GM19452 (cell line): Measurements from ENCODE around the gene RHBDD1.
A peak's percentile ranks its signal among the peaks of the same experiment; 100 is the strongest.
"Not testable (repeated sequence)": the region's sequence is repeated elsewhere in the genome, so short reads cannot be mapped to it uniquely, and the experiment has no call there.

Experiments
- ATAC-seq: cut with Tn5 transposase; IDR thresholded peaks from one replicate; pipeline ENCODE4 v1.9.1; 2021; ENCODE audit not compliant: unreplicated experiment

Gene RHBDD1

DNA sequence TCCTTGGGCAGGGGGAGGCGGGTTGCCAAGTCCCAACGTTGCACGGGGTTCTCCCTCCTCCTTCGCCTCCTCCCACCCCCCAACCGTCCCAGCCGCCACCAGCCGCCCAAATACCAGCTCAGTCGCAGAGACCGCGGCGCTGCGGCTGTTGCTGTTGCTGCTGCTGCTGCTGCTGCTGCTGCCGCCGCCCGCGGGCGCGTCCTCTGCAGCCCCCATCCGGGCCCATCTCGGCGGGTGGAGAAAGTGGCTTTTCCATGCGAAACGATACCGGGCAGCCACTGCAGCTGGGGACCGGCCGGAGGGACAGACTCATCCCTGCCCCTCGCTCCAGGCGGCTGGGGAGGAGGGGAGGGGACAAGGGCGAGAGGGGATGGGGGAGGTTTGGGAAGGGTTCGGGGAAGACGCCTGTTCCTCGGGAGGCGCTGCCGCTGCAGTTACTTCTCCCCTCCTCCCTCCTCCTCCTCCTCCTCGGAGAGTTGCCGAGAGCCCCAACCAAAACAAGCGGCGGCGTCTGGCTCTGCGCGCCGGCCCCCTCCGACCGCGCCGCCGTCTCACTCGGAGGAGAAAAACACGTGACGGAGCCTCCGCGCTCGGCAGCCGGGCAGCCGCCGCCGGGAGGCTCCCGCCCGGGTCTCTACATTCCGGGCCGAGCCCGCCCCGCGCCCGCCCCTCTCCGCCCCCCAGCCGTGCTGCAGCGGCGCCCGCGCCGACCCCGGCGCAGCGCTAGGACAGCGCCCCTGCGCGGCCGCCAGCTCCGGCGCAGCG lies 36.5 kb upstream of the RHBDD1 start, which contains the start of gene IRS1:
IRS1 (minus strand) TSS at position 610 of the 765 bp plus-strand sequence. CDS start 1,082 bp downstream, outside the sequence.
- ATAC-seq = peak; percentile 30

DNA sequence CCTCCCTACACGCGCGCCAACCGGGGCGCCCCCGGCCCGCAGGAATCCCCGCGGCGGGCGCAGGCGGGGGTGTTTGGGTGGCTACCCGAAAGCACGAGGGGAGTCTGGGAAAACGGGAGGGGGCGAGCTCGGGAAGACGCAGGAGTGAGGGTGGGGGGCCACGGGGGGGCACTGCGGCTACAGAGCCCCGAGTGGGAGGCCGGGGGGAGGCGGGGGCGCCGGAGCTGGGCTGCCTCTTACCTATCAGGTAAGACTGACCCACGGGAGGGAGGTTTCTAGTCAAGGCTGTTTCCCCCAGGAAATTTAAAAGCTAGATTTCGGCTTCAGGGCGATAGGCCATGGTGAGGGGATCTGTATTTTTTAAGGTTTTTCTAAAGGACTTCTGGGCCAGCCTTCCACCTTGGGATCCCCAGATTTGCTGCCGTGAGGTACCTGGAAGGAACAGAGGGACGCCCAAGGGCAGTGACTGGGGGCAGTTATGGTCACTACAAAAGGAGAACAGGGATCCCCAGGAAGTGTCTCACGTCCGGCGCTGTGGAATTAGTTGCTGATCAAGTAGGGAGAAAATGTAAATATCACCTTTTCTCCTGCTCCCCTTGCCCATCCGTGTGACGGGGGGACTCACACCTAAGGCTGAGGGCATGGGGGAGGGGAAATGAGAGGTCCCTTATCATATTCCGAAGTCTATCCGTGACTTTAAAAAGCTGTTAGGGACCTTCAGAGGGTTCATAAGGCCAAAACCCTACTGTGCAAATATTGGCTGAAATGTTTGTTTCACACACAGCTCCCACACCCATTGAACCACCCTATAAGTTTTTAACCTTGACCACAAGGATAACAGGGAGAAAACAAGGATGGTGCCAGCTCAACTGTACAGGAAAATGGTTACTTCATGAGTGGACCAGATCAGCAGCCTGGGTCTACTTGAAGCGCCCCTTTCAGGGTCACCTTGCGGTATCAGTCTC lies 35.6 kb upstream of the RHBDD1 start:
- ATAC-seq = no peak

DNA sequence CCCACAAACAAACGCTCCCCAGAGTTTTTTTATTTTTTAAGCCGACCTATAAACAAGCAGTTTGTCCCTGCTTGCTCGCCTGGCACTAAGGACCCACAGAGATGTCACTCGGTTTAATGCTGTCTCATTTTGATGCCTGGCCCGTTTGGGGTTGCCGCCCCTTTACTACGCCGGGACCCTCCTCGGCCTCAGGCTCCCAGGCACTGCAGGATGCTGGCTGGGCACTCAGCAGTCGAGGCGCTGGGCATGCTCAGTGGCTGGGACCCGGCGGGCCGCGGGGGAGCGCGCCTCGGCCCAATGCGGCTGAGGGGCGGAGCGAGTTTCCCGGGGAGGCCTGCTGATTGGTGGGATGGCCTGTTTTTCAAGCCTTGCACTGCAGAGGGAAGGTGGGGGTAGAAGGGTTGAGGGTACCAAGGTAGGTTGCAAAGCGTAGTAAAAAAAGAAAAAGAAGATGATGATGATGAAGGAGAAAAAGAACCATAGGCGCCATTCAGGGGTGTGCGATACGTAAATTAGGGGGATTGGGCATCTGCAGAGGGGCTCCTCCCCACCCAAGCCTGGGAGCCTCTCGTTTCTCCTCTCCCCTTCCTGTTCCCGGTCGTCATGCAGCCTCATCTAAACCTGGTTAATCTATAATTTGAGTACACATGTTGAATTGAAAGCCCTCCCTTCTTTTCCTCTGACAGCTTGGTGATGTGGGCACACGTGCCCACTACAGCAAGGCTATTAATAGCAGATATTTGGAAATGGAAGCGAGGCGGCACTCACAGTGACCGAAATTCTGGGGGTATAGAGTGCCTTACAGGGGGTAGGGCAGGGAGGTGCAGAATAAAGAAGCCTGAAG lies 34.7 kb upstream of the RHBDD1 start:
- ATAC-seq = peak; percentile 83

DNA sequence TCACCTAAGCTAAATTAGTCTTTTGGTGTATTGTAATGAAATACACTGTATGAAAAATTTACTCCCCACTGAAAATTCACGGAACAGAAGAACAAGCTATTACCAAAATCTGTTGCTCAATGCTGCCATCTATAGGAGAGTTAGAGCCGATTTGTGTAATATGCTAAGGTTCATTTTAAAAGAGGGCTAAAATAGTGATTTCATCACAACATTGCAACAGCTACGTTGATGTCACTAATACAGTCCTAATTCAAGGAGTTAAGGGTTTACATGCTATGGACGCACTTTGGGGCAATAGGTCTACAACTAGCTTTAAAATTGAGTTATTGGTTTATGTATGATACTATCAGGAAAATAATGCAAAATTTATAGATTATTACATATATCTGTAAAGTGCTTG lies 33.3 kb upstream of the RHBDD1 start:
- no peak for ATAC-seq

DNA sequence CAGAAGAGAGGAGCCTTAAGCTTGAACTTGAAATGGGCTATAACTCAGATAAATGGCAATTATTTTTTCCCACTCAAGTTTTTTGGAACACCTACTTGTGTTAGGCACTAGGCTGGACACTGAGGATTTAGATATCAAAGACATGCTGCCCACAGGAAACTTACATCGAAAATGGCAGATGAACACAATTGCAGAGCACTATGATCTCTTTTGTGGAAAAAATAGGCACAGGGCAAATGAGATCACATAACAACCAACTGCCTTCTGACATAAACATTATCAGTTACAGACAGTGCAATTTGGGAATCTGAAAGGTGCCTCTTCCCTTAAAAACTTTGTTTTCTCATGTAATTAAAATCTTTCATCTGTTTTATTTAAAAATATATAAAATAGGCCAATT lies 32.4 kb upstream of the RHBDD1 start:
- ATAC-seq = no peak

DNA sequence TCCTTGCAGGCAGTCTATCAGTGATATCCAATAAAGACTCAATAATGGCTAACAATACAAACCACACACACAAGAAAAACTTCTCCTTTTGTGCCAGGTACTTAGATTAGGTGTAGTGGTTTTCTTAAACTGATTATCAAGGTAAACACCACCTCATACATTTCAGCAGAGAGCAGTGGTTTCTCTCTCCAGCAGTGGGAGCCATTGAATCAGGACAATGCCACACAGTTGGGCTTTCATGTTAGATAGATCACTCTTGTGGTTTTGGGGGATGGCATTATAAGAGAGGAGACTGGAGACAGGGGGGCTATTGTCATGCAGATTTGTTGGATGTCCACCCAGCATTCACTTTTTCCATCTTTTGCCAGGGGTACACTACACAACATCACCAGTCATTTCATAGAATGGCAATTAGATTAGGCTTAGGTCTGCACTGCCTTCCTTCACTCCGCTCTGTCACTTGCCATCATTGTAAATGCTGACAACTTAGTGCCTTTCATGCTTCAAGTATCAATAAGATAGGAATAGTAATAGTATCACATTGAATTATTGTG lies 22.6 kb upstream of the RHBDD1 start:
- ATAC-seq = no peak

DNA sequence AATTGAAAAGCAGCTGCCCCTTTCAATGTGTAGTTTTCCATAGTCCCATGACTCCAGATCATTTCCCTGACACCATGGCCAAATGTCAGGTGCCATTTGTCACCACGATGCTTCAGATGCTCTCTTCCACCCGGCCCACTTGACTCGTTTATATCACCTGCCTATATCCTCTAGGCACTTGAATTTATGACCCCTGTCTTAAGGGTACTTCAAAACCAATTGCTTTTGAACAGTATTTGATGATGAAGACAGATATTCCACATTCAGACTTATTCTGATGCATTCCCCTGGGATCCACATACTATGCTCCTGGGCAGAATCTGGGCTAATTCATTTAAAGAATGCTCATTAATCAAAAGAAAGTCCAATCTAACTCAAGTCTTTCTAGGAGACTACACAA lies 16.9 kb upstream of the RHBDD1 start:
- no peak for ATAC-seq

DNA sequence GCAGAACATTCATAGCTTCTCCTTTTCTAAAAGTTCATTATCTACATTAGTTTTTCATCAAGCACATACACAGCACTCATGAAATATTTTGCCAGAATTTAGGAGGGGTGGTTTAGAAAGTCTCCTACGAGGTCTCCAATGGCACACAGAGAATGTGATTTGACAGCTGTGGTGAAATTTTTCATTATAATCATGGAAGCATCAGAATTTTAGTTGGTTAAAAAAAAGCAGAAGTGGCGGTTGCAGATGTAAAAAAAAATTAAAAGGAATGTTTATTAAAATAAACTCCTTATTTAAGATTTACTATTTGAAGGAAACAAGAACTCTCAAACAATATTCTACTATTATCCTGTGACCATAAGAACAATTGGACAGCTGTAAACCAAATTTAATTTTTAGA lies 10.8 kb upstream of the RHBDD1 start:
- no peak for ATAC-seq

DNA sequence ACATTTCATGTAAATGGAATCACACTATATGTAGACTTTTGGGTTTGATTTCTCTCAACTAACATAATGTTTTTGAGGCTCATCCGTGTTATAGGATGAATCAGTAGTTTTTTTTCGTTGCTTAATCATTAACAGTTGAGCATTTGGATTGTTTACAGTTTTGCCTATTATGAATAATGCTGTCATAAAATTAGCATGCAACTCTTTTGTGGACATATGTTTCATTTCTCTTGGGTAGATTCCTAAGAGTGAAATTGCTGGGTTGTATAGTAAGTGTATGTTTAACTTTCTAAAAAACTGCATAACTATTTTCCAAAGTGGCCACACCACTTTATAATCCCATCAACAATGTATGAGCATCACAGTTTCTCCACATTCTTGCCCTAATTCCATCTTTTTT lies 7.7 kb upstream of the RHBDD1 start:
- no peak for ATAC-seq

DNA sequence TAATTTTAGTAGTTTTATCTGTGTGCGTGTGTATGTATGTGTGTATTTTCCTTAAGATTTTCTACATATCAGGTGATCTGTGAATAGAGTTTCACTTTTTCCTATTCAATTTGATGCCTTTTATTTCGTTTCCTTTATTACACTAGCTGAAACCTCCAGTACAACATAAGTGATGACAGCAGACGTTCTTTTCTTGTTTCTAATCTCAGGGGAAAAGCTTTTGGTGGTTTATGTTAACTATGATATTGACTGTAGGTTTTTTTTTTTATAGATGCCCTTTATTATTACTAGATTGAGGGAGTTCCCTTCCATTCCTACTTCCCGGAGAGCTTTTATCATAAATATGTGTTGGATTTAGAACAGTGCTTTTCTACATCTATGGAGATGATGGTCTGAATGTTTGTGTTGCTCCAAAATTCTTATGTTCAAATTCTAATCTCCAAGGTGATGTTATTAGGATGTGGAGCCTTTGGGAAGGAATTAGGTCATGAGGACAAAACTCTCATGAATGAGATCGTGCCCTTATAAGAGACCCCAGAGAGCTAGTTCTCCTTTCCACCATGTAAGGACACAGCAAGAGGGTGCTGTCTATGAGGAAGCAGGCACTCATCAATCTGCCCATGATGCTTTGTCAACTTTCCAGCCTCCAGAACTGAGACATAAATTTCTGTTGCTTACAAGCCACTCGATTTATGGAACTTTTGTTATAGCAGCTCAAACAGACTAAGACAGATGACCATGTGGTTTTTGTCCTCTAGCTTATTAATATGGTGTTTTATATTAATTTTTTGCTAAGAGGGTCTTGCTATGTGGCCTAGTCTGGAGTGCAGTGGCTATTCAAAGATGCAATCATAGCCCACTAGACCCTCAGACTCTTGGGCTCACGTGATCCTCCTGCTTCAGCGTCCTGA lies 5.9 kb upstream of the RHBDD1 start:
- no peak for ATAC-seq

DNA sequence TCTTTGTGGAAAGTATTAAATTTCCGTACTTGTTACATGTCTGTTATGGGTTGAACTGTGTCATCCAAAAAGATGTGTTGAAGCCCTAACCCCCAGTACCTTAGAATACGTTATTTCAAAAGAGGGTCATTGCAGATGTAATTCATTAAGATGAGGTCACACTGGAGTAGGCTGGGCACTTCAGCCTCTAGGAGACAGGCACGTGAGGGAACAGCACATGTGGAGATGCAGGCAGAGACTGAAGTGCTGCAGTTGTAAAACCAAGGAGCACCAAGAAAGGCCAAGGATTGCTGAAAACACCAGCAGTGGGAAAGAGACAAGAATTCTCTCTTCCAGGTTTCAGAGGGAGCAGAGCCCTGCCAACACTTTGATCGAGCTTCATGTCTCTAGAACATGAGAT lies 4.6 kb upstream of the RHBDD1 start:
- ATAC-seq = no peak

DNA sequence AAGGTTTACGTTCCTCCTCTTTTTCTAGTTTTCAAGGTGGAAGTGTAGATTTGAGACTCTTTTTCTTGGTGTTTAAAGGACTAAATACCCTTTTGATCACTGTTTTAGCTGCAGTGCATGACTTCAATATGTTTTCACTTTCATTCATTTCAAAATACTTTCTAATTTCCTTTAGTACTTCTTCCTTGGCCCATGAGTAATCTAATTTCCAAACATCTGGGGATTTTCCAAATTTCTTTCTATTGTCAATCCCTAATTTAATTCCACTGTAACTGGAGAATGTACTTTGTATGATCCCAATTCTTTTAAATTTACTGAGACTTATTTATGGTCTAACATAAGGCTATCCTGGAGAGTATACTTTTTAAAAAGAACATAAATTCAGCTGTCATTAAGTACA lies 3.8 kb upstream of the RHBDD1 start:
- ATAC-seq = no peak

DNA sequence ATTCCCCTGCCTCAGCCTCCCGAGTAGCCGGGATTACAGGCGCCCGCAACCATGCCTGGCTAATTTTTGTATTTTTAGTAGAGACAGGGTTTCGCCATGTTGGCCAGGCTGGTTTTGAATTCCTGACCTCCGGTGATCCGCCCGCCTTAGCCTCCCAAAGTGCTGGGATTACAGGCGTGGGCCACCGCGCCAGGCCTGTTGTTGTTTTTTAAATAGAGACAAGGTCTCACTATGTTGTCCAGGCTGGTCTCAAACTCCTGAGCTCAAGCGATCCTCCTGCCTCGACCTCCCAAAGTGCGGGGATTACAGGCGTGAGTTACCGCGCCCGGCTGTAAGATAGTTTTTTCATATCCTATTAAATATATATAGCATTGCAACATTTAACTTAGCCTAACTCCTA lies 974 bp upstream of the RHBDD1 start:
- not testable (repeated sequence) for ATAC-seq

DNA sequence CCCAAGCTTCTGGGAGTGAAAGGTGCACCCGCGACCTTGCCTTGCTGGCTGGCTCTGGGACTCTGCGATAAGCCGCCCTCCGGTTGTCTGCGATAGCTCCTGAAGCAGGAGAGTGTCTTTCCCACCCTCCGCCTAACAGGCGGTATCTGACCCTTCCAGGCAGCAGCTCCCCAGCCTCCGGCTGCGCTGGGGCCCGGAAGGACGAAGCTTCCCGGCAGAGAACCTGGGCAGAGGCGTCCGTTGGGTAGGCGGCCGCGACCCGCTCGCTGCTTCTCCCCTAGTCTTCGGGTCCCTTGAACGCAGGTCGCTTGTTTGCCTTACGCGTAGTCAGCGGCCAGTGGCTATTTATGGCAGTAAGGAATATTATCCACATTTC lies 446 bp upstream of the RHBDD1 start:
- ATAC-seq = peak; percentile 33

DNA sequence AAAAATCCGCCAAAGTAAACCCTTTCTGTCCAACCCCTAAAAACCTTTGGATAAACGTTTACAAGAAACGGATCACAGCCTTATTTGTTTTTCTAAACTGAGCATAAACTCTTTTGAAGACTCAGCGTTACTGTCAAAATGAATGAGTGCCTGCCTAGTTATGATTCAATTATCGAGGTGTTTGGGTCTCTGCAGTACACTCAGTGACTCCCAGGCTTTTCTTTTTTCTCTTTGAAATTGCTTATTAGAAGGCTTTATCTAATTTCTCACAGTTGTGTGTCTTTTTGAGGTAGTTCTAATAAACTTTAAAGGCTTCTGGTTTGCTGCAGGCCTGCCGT lies 663 bp downstream of the RHBDD1 start:
- ATAC-seq = peak; percentile 7

DNA sequence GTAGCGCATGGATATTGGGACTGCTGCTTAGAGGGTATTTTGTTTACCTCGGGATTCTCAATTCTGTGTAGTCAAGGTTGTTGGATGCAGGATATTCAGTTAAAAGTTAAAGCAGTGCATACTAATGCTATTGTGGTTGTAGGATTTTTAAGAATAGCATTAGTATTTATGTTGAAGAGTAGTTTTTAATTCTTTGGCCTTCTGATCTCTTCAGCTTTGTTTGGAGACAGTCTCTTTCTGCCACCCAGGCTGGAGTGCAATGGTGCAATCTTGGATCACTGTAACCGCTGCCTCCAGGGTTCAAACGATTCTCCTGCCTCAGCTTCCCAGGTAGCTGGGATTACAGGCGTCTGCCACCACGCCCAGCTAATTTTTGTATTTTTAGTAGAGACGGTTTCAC lies 1.5 kb downstream of the RHBDD1 start:
- no peak for ATAC-seq

DNA sequence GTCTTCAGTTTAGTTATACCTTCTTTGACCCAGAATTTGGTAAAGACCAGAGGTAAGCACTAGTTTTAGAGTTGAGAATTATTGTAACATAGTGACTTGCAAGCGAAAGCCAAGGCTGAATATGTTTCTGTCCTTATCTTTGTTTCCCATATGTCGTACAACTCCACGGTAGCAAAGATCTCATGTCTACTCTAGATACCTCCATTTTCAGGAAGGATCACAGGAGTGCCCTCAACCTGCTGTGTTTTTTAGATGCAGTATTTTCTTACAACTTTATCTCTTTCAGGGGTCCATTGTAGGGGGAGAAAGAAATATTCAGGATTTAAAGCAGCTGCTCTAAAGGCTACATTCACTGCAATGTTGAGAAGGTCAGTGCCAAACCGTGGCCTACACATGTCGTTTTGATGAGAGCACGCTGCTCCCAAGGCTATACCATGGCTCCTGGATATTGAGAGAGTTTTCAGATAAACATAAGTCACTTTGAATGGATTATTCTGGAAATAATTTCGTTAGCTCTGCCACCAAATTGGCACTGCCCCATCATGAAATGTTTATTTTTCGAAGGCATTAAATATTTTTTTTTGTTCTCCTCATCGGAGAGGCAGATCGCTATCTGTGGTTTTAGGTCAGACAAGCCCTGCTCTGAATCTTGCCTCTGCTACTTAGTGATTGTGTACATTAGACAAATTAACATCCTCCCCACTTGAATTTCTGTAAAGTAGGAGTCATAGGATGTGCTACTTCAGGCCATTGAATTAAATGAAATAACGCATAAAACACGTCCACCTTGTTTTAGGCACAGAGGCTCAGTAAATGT lies 2.1 kb downstream of the RHBDD1 start:
- no peak for ATAC-seq

DNA sequence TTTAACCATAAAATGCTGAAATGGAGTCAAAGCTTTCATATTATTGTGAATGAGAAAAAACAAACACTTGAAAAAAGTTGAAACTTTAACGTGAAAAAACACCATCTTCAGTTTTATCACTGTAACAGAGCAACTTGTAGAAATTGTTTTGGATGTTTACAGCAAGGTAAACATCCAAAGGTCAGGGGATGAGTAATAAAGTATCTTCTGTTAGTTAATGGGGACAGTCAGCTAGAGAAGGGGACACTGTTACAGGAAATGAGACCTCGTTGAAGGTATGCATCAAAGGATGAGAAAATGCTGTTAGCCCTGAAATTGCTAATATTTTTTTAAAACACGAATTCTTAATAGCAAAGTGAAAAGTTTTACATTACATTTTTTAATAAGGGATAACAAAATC lies 2.9 kb downstream of the RHBDD1 start:
- ATAC-seq = no peak

DNA sequence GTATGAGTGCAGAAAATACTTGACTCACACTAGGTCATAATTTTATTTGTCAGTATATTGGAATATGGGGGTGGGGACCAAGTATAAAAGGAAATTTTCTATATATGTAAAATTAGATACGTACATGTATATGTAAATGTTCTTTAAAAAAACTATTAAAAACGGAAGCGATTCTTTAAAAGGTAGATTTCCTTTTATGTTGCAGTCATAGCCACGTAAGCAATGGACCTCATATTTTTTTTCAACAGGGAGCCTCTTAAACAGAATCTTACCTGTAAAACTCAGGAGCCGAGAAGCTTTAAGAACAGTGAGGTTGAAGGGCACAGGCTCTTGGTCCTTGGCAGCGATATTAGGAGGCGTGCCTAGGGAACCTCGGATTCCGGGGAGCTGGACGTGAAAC lies 3.3 kb downstream of the RHBDD1 start:
- no peak for ATAC-seq
